GM19328 (cell line): ENCODE data around the gene PRKCSH.

ENCODE experiments used
- ATAC-seq: cut with Tn5 transposase; IDR thresholded peaks from one replicate; pipeline ENCODE4 v1.9.1; 2021; ENCODE audit warnings: mild to moderate bottlenecking, moderate library complexity; ENCODE audit not compliant: unreplicated experiment

The PRKCSH gene

GRCh38 chr19:11499220-11499726, 63.8 kb downstream of the PRKCSH start:
- ATAC-seq: no peak

GRCh38 chr19:11499890-11500420, 64.5 kb downstream of the PRKCSH start:
- ATAC-seq: no peak
